MM.1S (cell line): ENCODE results near the gene GRHL3.
"Not testable (repeated sequence)": the region's sequence is repeated elsewhere in the genome, so short reads cannot be mapped to it uniquely, and the experiment has no call there.

Experiments
- DNase-seq: peaks from one replicate; pipeline ENCODE4 v3.0.0-alpha.2; 2015
- H2AFZ ChIP-seq: fragments of 300-600 bp; sonication (generic); 2 replicates; pipeline ENCODE4 v1.6.0; 2016; ENCODE audit warnings: antibody characterized with exemption, low read length
- H3F3A ChIP-seq: fragments of 300-600 bp; sonication (generic); 2 replicates; pipeline ENCODE4 v1.6.1; 2016; ENCODE audit warnings: mild to moderate bottlenecking, antibody characterized with exemption, low read length, moderate library complexity, mixed read lengths; ENCODE audit not compliant: insufficient read depth
- H3K27ac ChIP-seq: fragments of 300-600 bp; sonication (generic); 2 replicates; pipeline ENCODE4 v1.5.1; 2016; ENCODE audit warnings: mild to moderate bottlenecking, low read length
- H3K27me3 ChIP-seq: fragments of 300-600 bp; sonication (generic); replicated peaks from 2 replicates; pipeline ENCODE4 v1.6.0; 2016; ENCODE audit warnings: low read length; ENCODE audit not compliant: insufficient read depth
- H3K36me3 ChIP-seq: fragments of 300-600 bp; sonication (generic); replicated peaks from 2 replicates; pipeline ENCODE4 v1.6.1; 2016; ENCODE audit warnings: mild to moderate bottlenecking, low read length, mixed read lengths; ENCODE audit not compliant: insufficient read depth
- H3K4me1 ChIP-seq: fragments of 300-600 bp; sonication (generic); 2 replicates; pipeline ENCODE4 v1.6.1; 2016; ENCODE audit warnings: low read length, mixed read lengths
- H3K4me2 ChIP-seq: fragments of 300-600 bp; sonication (generic); 2 replicates; pipeline ENCODE4 v1.6.0; 2016; ENCODE audit warnings: low read depth, low read length
- H3K4me3 ChIP-seq: fragments of 300-600 bp; sonication (generic); 2 replicates; pipeline ENCODE4 v1.5.1; 2016; ENCODE audit warnings: low read length, mixed read lengths
- H3K79me2 ChIP-seq: fragments of 300-600 bp; sonication (generic); 2 replicates; pipeline ENCODE4 v1.6.1; 2016; ENCODE audit warnings: mixed run types, low read length, mixed read lengths
- H3K9ac ChIP-seq: fragments of 300-600 bp; sonication (generic); 2 replicates; pipeline ENCODE4 v1.6.1; 2016; ENCODE audit warnings: low read length, mixed read lengths
- H3K9me2 ChIP-seq: fragments of 300-600 bp; sonication (generic); replicated peaks from 2 replicates; pipeline ENCODE4 v1.6.1; 2016; ENCODE audit warnings: mild to moderate bottlenecking, low read length, mixed read lengths; ENCODE audit not compliant: insufficient read depth
- H3K9me3 ChIP-seq: fragments of 300-600 bp; sonication (generic); replicated peaks from 2 replicates; pipeline ENCODE4 v1.6.1; 2016; ENCODE audit warnings: mild to moderate bottlenecking, low read length, mixed read lengths; ENCODE audit not compliant: insufficient read depth
- H4K20me1 ChIP-seq: fragments of 300-600 bp; sonication (generic); 2 replicates; pipeline ENCODE4 v1.6.1; 2016; ENCODE audit warnings: mild to moderate bottlenecking, low read length, moderate library complexity, mixed read lengths; ENCODE audit not compliant: insufficient read depth
- CTCF ChIP-seq: fragments of 300-600 bp; sonication (generic); IDR thresholded peaks from 2 replicates; pipeline ENCODE4 v1.5.1; 2016; ENCODE audit warnings: antibody characterized with exemption, low read length, mixed read lengths
- EZH2 ChIP-seq: fragments of 300-600 bp; sonication (generic); optimal IDR thresholded peaks from 2 replicates; pipeline ENCODE3; 2017; ENCODE audit warnings: low read depth, mild to moderate bottlenecking, antibody characterized with exemption, low read length, mixed read lengths
- EZH2phosphoT487 ChIP-seq: fragments of 300-600 bp; sonication (generic); IDR thresholded peaks from 2 replicates; pipeline ENCODE4 v1.6.1; 2018; ENCODE audit warnings: antibody characterized with exemption, low read length

The GRHL3 gene

GRCh38 chr1:24319312-24319863, at the start of gene GRHL3:
GRHL3 (plus strand) TSS chr1:24319357; CDS start chr1:24319552, 195 bp downstream.
- peak within 1 kb of the TSS; percentile 97; the same call in 1 of the 2 replicates for H3K27ac ChIP-seq
- H3K4me3 ChIP-seq = peak within 1 kb of the TSS; percentile 69
- H3K9me2 ChIP-seq = no peaks in the 10 kb centered on the region
- H4K20me1 ChIP-seq = no peaks in the 10 kb centered on the region
- no peaks in the 10 kb centered on the region for H3K27me3 ChIP-seq
- H2AFZ ChIP-seq = peak within 1 kb of the TSS; percentile 50
- H3F3A ChIP-seq = peaks cover 58% of the 10 kb centered on the region
- H3K9me3 ChIP-seq = no peaks in the 10 kb centered on the region
- TF ChIP-seq EZH2phosphoT487 (no peak), EZH2 (no peak), CTCF (no peak)
- H3K4me2 ChIP-seq = peak within 1 kb of the TSS; percentile 98
- peak within 1 kb of the TSS; percentile 78 for H3K9ac ChIP-seq
- H3K79me2 ChIP-seq = peaks cover 41% of the 10 kb centered on the region
- peak; percentile 92 for DNase-seq
- peaks cover 40% of the 10 kb centered on the region for H3K4me1 ChIP-seq
- H3K36me3 ChIP-seq = no peaks in the 10 kb centered on the region

- not testable (repeated sequence) for H3K9me2 ChIP-seq, H3K27me3 ChIP-seq, H3K9me3 ChIP-seq, H4K20me1 ChIP-seq, H3K9ac ChIP-seq, H3K79me2 ChIP-seq, H3K36me3 ChIP-seq, DNase-seq, H3K4me1 ChIP-seq, H3K4me2 ChIP-seq, H3F3A ChIP-seq, H3K4me3 ChIP-seq, H3K27ac ChIP-seq, H2AFZ ChIP-seq
These were observed 44.7 kb upstream of the GRHL3 start for GRCh38 chr1:24274203-24275103.

GRCh38 chr1:24275104-24275410, 44.1 kb upstream of the GRHL3 start:
- no peaks in the 10 kb centered on the region for H3K9me2 ChIP-seq
- DNase-seq = no peak
- TF ChIP-seq EZH2phosphoT487 = no peak
- TF ChIP-seq CTCF = no peak
- no peak for TF ChIP-seq EZH2
- H2AFZ ChIP-seq = no peak overlapping the region
- no peaks in the 10 kb centered on the region for H3K27me3 ChIP-seq
- no peak overlapping the region for H3K4me2 ChIP-seq
- H4K20me1 ChIP-seq = no peaks in the 10 kb centered on the region
- H3K36me3 ChIP-seq = no peaks in the 10 kb centered on the region
- no peaks in the 10 kb centered on the region for H3F3A ChIP-seq
- no peak overlapping the region for H3K4me3 ChIP-seq
- no peak overlapping the region for H3K27ac ChIP-seq
- H3K79me2 ChIP-seq = no peaks in the 10 kb centered on the region
- no peak overlapping the region for H3K9ac ChIP-seq
- no peaks in the 10 kb centered on the region for H3K9me3 ChIP-seq
- peaks cover 4% of the 10 kb centered on the region for H3K4me1 ChIP-seq

GRCh38 chr1:24275510-24275909, 43.6 kb upstream of the GRHL3 start:
- no peaks in the 10 kb centered on the region for H3K9me3 ChIP-seq
- H3K4me3 ChIP-seq = no peak overlapping the region
- no peak overlapping the region for H3K27ac ChIP-seq
- no peak for DNase-seq
- no peak for TF ChIP-seq EZH2phosphoT487
- TF ChIP-seq EZH2 = no peak
- TF ChIP-seq CTCF = no peak
- no peaks in the 10 kb centered on the region for H3K27me3 ChIP-seq
- H3K9me2 ChIP-seq = no peaks in the 10 kb centered on the region
- H3K79me2 ChIP-seq = no peaks in the 10 kb centered on the region
- H3K9ac ChIP-seq = no peak overlapping the region
- H3K4me2 ChIP-seq = no peak overlapping the region
- H3F3A ChIP-seq = no peaks in the 10 kb centered on the region
- H2AFZ ChIP-seq = no peak overlapping the region
- H3K36me3 ChIP-seq = no peaks in the 10 kb centered on the region
- H4K20me1 ChIP-seq = no peaks in the 10 kb centered on the region
- H3K4me1 ChIP-seq = peaks cover 4% of the 10 kb centered on the region
